Choroid plexus epithelial cell (primary cell): ENCODE data around the gene WDR91.

ENCODE experiments used
- DNase-seq: peaks from one replicate; pipeline ENCODE4 v3.0.0-alpha.2; 2010; ENCODE audit warnings: low read depth
- H3K4me3 ChIP-seq: 2 replicates; pipeline ENCODE4 v1.5.1; 2011; ENCODE audit warnings: low read depth, mild to moderate bottlenecking, control low read depth, low read length, moderate library complexity
- TF ChIP-seq, protein P1 (sequence below): conservative IDR thresholded peaks from 2 replicates; pipeline ENCODE4 v1.5.1; 2011; ENCODE audit warnings: low read depth, mild to moderate bottlenecking, control low read depth, inconsistent platforms, low read length, moderate library complexity

Gene WDR91

GRCh38 chr7:135152442-135152841 is 58.9 kb downstream of the WDR91 start:
- no peak overlapping the region for H3K4me3 ChIP-seq
- TF ChIP-seq, protein P1, sequence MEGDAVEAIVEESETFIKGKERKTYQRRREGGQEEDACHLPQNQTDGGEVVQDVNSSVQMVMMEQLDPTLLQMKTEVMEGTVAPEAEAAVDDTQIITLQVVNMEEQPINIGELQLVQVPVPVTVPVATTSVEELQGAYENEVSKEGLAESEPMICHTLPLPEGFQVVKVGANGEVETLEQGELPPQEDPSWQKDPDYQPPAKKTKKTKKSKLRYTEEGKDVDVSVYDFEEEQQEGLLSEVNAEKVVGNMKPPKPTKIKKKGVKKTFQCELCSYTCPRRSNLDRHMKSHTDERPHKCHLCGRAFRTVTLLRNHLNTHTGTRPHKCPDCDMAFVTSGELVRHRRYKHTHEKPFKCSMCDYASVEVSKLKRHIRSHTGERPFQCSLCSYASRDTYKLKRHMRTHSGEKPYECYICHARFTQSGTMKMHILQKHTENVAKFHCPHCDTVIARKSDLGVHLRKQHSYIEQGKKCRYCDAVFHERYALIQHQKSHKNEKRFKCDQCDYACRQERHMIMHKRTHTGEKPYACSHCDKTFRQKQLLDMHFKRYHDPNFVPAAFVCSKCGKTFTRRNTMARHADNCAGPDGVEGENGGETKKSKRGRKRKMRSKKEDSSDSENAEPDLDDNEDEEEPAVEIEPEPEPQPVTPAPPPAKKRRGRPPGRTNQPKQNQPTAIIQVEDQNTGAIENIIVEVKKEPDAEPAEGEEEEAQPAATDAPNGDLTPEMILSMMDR: no peak
- no peak for DNase-seq

GRCh38 chr7:135151533-135151932 is 59.8 kb downstream of the WDR91 start:
- TF ChIP-seq, protein P1: no peak
- no peak overlapping the region for H3K4me3 ChIP-seq
- no peak for DNase-seq

GRCh38 chr7:135151132-135151531 is 60.2 kb downstream of the WDR91 start:
- no peak for DNase-seq
- TF ChIP-seq, protein P1: no peak
- H3K4me3 ChIP-seq: no peak overlapping the region

DNA sequence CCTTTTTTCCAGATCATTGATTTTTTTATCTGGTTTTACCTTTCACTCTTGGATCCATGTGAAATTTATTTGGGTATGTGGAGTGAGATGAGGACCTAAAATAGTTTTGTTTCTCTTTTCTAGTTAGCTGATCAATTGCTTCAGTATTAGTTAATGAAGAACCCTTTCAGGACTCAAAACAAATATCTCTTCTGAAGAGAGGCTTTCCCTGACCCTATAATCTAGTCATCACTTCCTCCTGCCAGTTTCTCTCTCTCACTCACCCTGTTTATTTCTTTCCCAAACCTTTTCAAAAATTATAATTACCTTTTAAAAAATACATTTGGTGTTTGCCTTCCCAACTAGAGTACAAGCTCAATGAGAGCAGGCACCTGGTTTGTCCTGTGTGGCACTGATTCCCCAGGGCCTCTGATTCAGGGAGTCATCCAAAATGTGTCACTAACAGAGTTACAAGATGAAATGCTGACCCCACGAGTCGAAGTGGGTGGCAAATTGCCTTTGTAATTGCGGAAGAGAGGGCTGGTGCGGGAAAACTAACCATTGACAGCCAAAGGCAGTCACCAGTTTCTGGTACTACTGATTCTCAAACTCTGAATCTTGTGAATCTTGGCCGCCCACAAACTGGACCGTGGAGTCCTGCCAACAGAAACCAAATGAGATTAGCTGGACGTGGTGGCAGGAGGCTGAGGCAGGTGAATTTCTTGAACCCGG is 61.1 kb downstream of the WDR91 start:
- DNase-seq: no peak
- no peak overlapping the region for H3K4me3 ChIP-seq
- TF ChIP-seq, protein P1: no peak

- DNase-seq: peak; percentile 93
- TF ChIP-seq, protein P1: peak; percentile 6
- H3K4me3 ChIP-seq: peak within 1 kb of the TSS; percentile 36
Observed at GRCh38 chr7:135147899-135148721, 63.2 kb downstream of the WDR91 start, which contains the start of gene TMEM140. Gene TMEM140, plus strand, starts transcription at chr7:135148072. Its CDS starts 16,370 bp downstream, at chr7:135164442.

DNA sequence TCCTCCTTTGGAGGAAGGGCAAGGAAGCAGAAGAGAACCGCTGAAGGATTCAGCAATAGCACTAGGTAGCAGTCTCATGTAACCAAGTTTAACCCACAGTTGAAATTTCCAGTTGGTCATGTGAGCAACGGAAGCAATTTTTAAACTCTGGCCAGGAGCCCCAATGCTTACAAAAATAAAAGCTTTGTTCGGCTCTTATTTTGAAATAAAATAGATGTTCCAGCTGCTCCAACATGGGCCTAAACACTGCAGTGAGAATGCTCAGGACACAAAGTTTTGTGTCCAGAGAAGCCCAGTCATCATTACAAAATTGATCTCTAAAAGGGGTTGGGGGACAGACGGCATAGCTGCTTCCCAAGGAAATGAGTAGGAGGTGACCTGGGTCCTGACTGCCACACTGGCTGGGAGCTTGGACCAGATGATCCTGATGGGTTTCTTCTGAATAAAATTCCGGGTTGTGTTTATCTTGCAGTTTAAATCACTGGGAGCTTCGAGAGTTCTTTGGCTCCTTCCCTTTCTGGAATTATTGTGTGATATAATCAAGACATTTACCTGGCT is 63.9 kb downstream of the WDR91 start:
- TF ChIP-seq, protein P1: no peak
- peak; percentile 87 for DNase-seq
- peak overlapping the region; percentile 36 for H3K4me3 ChIP-seq
